Stomach (tissue), 4 donors: ENCODE results near the gene VEGFA.

Experiments used
- EP300 ChIP-seq: sonication (generic); formaldehyde crosslinking; IDR thresholded peaks from one replicate; pipeline ENCODE4 v1.6.1; 2017; ENCODE audit warnings: antibody characterized with exemption
- POLR2A ChIP-seq, 4 donors: fragments of 450-650 bp; IDR thresholded peaks; one replicate each; pipeline ENCODE4 v1.6.1; 2016; ENCODE audit warnings: antibody characterized with exemption in 4 of 4, control low read depth in 2 of 4, mild to moderate bottlenecking in 1 of 4, moderate library complexity in 1 of 4
- POLR2AphosphoS5 ChIP-seq, 3 donors: sonication (generic); formaldehyde crosslinking; IDR thresholded peaks; one replicate each; pipeline ENCODE4 v1.6.1; 2016; ENCODE audit warnings: antibody characterized with exemption in 3 of 3
- TF ChIP-seq, protein P1 (sequence below), 7 experiments: fragments of 450-650 bp in 4 of 7; fragments of 200-600 bp in 3 of 7; sonication (generic) in 3 of 7; IDR thresholded peaks; one replicate each; pipeline ENCODE4 v1.5.1; 2016 to 2019; ENCODE audit warnings: antibody characterized with exemption in 7 of 7, control low read depth in 2 of 7, mild to moderate bottlenecking in 1 of 7

DNA sequence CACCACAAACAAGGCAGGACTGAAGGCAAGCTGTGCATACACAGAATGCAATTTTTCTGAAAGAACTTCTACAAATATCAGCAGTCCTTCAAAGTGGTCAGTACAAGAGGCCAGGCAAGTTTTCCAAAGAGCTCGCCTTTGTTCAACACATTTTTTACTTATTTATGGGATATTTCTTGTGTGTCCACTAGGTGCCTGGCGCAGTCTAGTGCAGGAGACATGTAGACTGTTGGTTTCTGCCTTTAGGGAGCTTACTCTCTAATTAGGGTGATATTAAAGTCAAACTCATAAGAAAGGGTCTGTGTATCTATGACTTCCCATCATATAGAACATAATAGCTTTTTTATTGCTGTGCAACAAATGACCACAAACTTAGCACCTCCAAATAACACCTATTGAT, 21.2 kb upstream of the VEGFA start:
- TF ChIP-seq, protein P1, sequence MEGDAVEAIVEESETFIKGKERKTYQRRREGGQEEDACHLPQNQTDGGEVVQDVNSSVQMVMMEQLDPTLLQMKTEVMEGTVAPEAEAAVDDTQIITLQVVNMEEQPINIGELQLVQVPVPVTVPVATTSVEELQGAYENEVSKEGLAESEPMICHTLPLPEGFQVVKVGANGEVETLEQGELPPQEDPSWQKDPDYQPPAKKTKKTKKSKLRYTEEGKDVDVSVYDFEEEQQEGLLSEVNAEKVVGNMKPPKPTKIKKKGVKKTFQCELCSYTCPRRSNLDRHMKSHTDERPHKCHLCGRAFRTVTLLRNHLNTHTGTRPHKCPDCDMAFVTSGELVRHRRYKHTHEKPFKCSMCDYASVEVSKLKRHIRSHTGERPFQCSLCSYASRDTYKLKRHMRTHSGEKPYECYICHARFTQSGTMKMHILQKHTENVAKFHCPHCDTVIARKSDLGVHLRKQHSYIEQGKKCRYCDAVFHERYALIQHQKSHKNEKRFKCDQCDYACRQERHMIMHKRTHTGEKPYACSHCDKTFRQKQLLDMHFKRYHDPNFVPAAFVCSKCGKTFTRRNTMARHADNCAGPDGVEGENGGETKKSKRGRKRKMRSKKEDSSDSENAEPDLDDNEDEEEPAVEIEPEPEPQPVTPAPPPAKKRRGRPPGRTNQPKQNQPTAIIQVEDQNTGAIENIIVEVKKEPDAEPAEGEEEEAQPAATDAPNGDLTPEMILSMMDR (IDR thresholded peaks at IDR 0.05), result no peak
- TF ChIP-seq POLR2AphosphoS5 (IDR thresholded peaks at IDR 0.05) (no peak), POLR2A (IDR thresholded peaks at IDR 0.05) (no peak), EP300 (no peak)
